Keratinocyte (primary cell): ENCODE measurements around the gene PHLPP1. TPM values are rescaled to one million over a fixed set of nuclear protein-coding genes. Genes with fewer than 3 reads are reported as not detected.

Experiments
- DNase-seq: peaks from one replicate; pipeline ENCODE4 v3.0.0-alpha.2; 2011; ENCODE audit warnings: low read depth, missing footprints, low spot score
- FAIRE-seq: peaks from 2 replicates; lab custom pipeline; 2011; peaks lifted over from hg19 to GRCh38; lab: Jason Lieb, UNC
- H2AFZ ChIP-seq: 2 replicates; pipeline ENCODE4 v1.6.0; 2012; ENCODE audit warnings: low read length, control low read depth, inconsistent platforms; ENCODE audit not compliant: control insufficient read depth
- H3K27ac ChIP-seq: 2 replicates; pipeline ENCODE4 v1.5.1; 2011; ENCODE audit warnings: low read length; ENCODE audit not compliant: control insufficient read depth, insufficient read depth
- H3K27me3 ChIP-seq: 3 replicates; pipeline ENCODE4 v1.6.0; 2011; ENCODE audit warnings: low read length; ENCODE audit not compliant: control insufficient read depth, insufficient read depth; ENCODE audit errors: extremely low read depth
- H3K36me3 ChIP-seq, 2 experiments: 2 replicates in 1 of 2; 3 replicates in 1 of 2; pipeline ENCODE4 v1.5.1; 2011; ENCODE audit warnings: low read length in 2 of 2, mild to moderate bottlenecking in 1 of 2; ENCODE audit not compliant: control insufficient read depth in 2 of 2, insufficient read depth in 2 of 2; ENCODE audit errors: extremely low read depth in 1 of 2
- H3K4me1 ChIP-seq: 3 replicates; pipeline ENCODE4 v1.5.1; 2011; ENCODE audit warnings: low read length; ENCODE audit not compliant: control insufficient read depth, insufficient read depth; ENCODE audit errors: extremely low read depth
- H3K4me2 ChIP-seq: 3 replicates; pipeline ENCODE4 v1.6.0; 2011; ENCODE audit warnings: low read depth, low read length; ENCODE audit not compliant: control insufficient read depth, insufficient read depth; ENCODE audit errors: extremely low read depth
- H3K4me3 ChIP-seq, 3 experiments: fragments of 200-600 bp in 1 of 3; sonication (generic) in 1 of 3; 2 replicates in 2 of 3; 3 replicates in 1 of 3; pipeline ENCODE4 v1.5.1; 2011 to 2016; ENCODE audit warnings: low read length in 3 of 3, mild to moderate bottlenecking in 3 of 3, control low read depth in 2 of 3, inconsistent platforms in 1 of 3, low read depth in 1 of 3, mixed read lengths in 1 of 3, mixed run types in 1 of 3, moderate library complexity in 1 of 3; ENCODE audit not compliant: control insufficient read depth in 2 of 3, insufficient read depth in 2 of 3; ENCODE audit errors: extremely low read depth in 1 of 3
- H3K79me2 ChIP-seq: 2 replicates; pipeline ENCODE4 v1.6.0; 2012; ENCODE audit warnings: low read length; ENCODE audit not compliant: control insufficient read depth, insufficient read depth
- H3K9ac ChIP-seq: 3 replicates; pipeline ENCODE4 v1.6.0; 2011; ENCODE audit warnings: low read length; ENCODE audit not compliant: control insufficient read depth, insufficient read depth; ENCODE audit errors: extremely low read depth
- H3K9me1 ChIP-seq: 3 replicates; pipeline ENCODE4 v1.6.0; 2011; ENCODE audit warnings: low read length; ENCODE audit not compliant: control insufficient read depth, insufficient read depth; ENCODE audit errors: extremely low read depth
- H3K9me3 ChIP-seq: 2 replicates; pipeline ENCODE4 v1.5.1; 2012; ENCODE audit warnings: low read depth, low read length; ENCODE audit not compliant: control insufficient read depth
- H4K20me1 ChIP-seq: 3 replicates; pipeline ENCODE4 v1.6.0; 2011; ENCODE audit warnings: low read length; ENCODE audit not compliant: control insufficient read depth, insufficient read depth; ENCODE audit errors: extremely low read depth
- CTCF ChIP-seq, 3 experiments: IDR thresholded peaks in 1 of 3; conservative IDR thresholded peaks in 1 of 3; optimal IDR thresholded peaks in 1 of 3; 2 replicates in 2 of 3; 3 replicates in 1 of 3; pipeline versions ENCODE3 to v1.5.1; 2011; ENCODE audit warnings: low read length in 3 of 3, mild to moderate bottlenecking in 3 of 3, moderate library complexity in 2 of 3, control low read depth in 1 of 3, inconsistent platforms in 1 of 3; ENCODE audit not compliant: insufficient read depth in 2 of 3; ENCODE audit errors: extremely low read depth in 1 of 3
- EZH2 ChIP-seq: IDR thresholded peaks from one replicate; pipeline ENCODE4 v1.6.1; 2012; ENCODE audit warnings: inconsistent platforms, mild to moderate bottlenecking, low read length, moderate library complexity
- dilution Hi-C: fragments of 300-500 bp; cut with MboI; formaldehyde crosslinking; loops from one replicate; pipeline ENCODE4 v1.7.0; 2020; ENCODE audit warnings: low sequenced_read_pairs; ENCODE audit not compliant: extremely low pct_ligation_motif_present
- polyA plus RNA-seq, 5 experiments: library from polyadenylated mRNA; depleted of rRNA in 3 of 5; stranded (reverse) in 3 of 5; stranded (forward) in 1 of 5; unstranded in 1 of 5; fragments of >200 nt; gene quantifications; 1 replicate in 1 of 5; 2 replicates in 3 of 5; 3 replicates in 1 of 5; pipeline versions ENCODE4 v1.2.1 to v1.2.3, GENCODE V29; 2011 to 2012; ENCODE audit warnings: missing spikeins in 2 of 5, low read depth in 1 of 5, low replicate concordance in 1 of 5

PHLPP1 gene
- polyA plus RNA-seq, 1 donor (not counting 4 experiments of a cell fraction or from before 2014, with no cell fraction given) = 8.4 TPM

- no peaks in the 10 kb centered on the region for H3K79me2 ChIP-seq
- no peak overlapping the region for H3K4me2 ChIP-seq
- TF ChIP-seq EZH2 (no peak), CTCF (optimal IDR thresholded peaks at IDR 0.05 in 1 of 3, IDR thresholded peaks at IDR 0.05 in 1 of 3, conservative IDR thresholded peaks at IDR 0.05 in 1 of 3; ENCODE audit: extremely low read depth in 1 of 3, insufficient read depth in 2 of 3, low read length in 3 of 3) (no peak)
- dilution Hi-C loops = no loop called here
- H3K9me3 ChIP-seq = no peaks in the 10 kb centered on the region
- H3K27ac ChIP-seq = no peak overlapping the region
- FAIRE-seq (no peak), DNase-seq (no peak)
- H2AFZ ChIP-seq = no peak overlapping the region
- no peaks in the 10 kb centered on the region for H3K4me1 ChIP-seq
- no peaks in the 10 kb centered on the region for H4K20me1 ChIP-seq
- no peaks in the 10 kb centered on the region for H3K27me3 ChIP-seq
- no peak overlapping the region for H3K4me3 ChIP-seq
- no peaks in the 10 kb centered on the region for H3K36me3 ChIP-seq
- no peaks in the 10 kb centered on the region for H3K9me1 ChIP-seq
- no peak overlapping the region for H3K9ac ChIP-seq
Measured at GRCh38 chr18:62710417-62710816, 4.9 kb upstream of the PHLPP1 start.

- Histone ChIP-seq H3K4me2 (no peak overlapping the region), H3K4me3 (no peak overlapping the region), H3K36me3 (no peaks in the 10 kb centered on the region), H3K9me3 (no peaks in the 10 kb centered on the region), H4K20me1 (no peaks in the 10 kb centered on the region), H2AFZ (no peak overlapping the region), H3K27ac (no peak overlapping the region), H3K27me3 (no peaks in the 10 kb centered on the region), H3K79me2 (peaks cover 3% of the 10 kb centered on the region), H3K9me1 (no peaks in the 10 kb centered on the region), H3K9ac (no peak overlapping the region), H3K4me1 (no peaks in the 10 kb centered on the region)
- TF ChIP-seq CTCF (optimal IDR thresholded peaks at IDR 0.05 in 1 of 3, IDR thresholded peaks at IDR 0.05 in 1 of 3, conservative IDR thresholded peaks at IDR 0.05 in 1 of 3; ENCODE audit: extremely low read depth in 1 of 3, insufficient read depth in 2 of 3, low read length in 3 of 3) (no peak), EZH2 (no peak)
- dilution Hi-C loops = no loop called here
- no peak for DNase-seq
- no peak for FAIRE-seq
Measured at GRCh38 chr18:62711781-62712180, 3.6 kb upstream of the PHLPP1 start.
